Muscle layer of duodenum (tissue), 2 donors: ENCODE measurements around the gene CRTAC1.

Experiments
- H3K27ac ChIP-seq: one replicate; pipeline ENCODE4 v1.7.0; 2013; ENCODE audit warnings: mild to moderate bottlenecking, low read length
- H3K27me3 ChIP-seq: one replicate; pipeline ENCODE4 v1.7.0; 2013; ENCODE audit warnings: low read depth, mild to moderate bottlenecking, control low read depth, low read length
- H3K36me3 ChIP-seq, 2 donors: one replicate each; pipeline ENCODE4 v1.7.0; 2013; ENCODE audit warnings: low read length in 2 of 2, control low read depth in 1 of 2, mild to moderate bottlenecking in 1 of 2; ENCODE audit not compliant: insufficient read depth in 2 of 2, control insufficient read depth in 1 of 2
- H3K4me1 ChIP-seq, 2 donors: one replicate each; pipeline ENCODE4 v1.7.0; 2013; ENCODE audit warnings: low read length in 2 of 2, mild to moderate bottlenecking in 2 of 2, control low read depth in 1 of 2, moderate library complexity in 1 of 2; ENCODE audit not compliant: insufficient read depth in 2 of 2, control insufficient read depth in 1 of 2
- H3K4me3 ChIP-seq, 2 donors: one replicate each; pipeline ENCODE4 v1.7.0; 2013; ENCODE audit warnings: low read length in 2 of 2, low read depth in 1 of 2, mild to moderate bottlenecking in 1 of 2
- H3K9me3 ChIP-seq, 2 donors: one replicate each; pipeline ENCODE4 v1.7.0; 2013; ENCODE audit warnings: low read length in 2 of 2, control low read depth in 1 of 2, mild to moderate bottlenecking in 1 of 2; ENCODE audit not compliant: control insufficient read depth in 1 of 2
- donor health status: healthy.

The CRTAC1 gene

GRCh38 chr10:97876402-97876801 lies 154.0 kb downstream of the CRTAC1 start:
- H3K4me3 ChIP-seq = no peak overlapping the region
- H3K9me3 ChIP-seq = no peaks in the 10 kb centered on the region
- H3K27me3 ChIP-seq = no peaks in the 10 kb centered on the region
- H3K36me3 ChIP-seq = no peaks in the 10 kb centered on the region
- no peak overlapping the region for H3K27ac ChIP-seq
- no peaks in the 10 kb centered on the region for H3K4me1 ChIP-seq

- H3K4me1 ChIP-seq = no peaks in the 10 kb centered on the region
- no peaks in the 10 kb centered on the region for H3K9me3 ChIP-seq
- H3K27ac ChIP-seq = no peak overlapping the region
- no peak overlapping the region for H3K4me3 ChIP-seq
- H3K27me3 ChIP-seq = no peaks in the 10 kb centered on the region
- H3K36me3 ChIP-seq = no peaks in the 10 kb centered on the region
Observed at GRCh38 chr10:97875391-97875790, 155.0 kb downstream of the CRTAC1 start.

- H3K9me3 ChIP-seq = no peaks in the 10 kb centered on the region
- H3K27me3 ChIP-seq = no peaks in the 10 kb centered on the region
- no peak overlapping the region for H3K27ac ChIP-seq
Observed at GRCh38 chr10:97874332-97874731, 156.1 kb downstream of the CRTAC1 start.

GRCh38 chr10:97873569-97873968 lies 156.9 kb downstream of the CRTAC1 start:
- H3K4me3 ChIP-seq = no peak overlapping the region
- H3K36me3 ChIP-seq = no peaks in the 10 kb centered on the region
- H3K27me3 ChIP-seq = no peaks in the 10 kb centered on the region
- no peak overlapping the region for H3K27ac ChIP-seq
- H3K9me3 ChIP-seq = no peaks in the 10 kb centered on the region
- H3K4me1 ChIP-seq = peaks cover 0 to 7% of the 10 kb centered on the region in 2 donors

More at GRCh38 chr10:97874332-97874731, 156.1 kb downstream of the CRTAC1 start:
- no peak overlapping the region for H3K4me3 ChIP-seq
- peaks cover 0 to 2% of the 10 kb centered on the region in 2 donors for H3K4me1 ChIP-seq
- H3K36me3 ChIP-seq = no peaks in the 10 kb centered on the region

GRCh38 chr10:97870990-97871389 lies 159.4 kb downstream of the CRTAC1 start:
- Histone ChIP-seq H3K4me1 (peaks cover 0 to 7% of the 10 kb centered on the region in 2 donors), H3K27ac (no peak overlapping the region), H3K4me3 (no peak overlapping the region), H3K9me3 (no peaks in the 10 kb centered on the region), H3K27me3 (no peaks in the 10 kb centered on the region), H3K36me3 (no peaks in the 10 kb centered on the region)

GRCh38 chr10:97869091-97870042 lies 161.1 kb downstream of the CRTAC1 start:
- Histone ChIP-seq H3K27ac (no peak overlapping the region), H3K4me3 (no peak overlapping the region), H3K4me1 (peaks cover 0 to 7% of the 10 kb centered on the region in 2 donors)

GRCh38 chr10:97868134-97868685 lies 162.2 kb downstream of the CRTAC1 start:
- H3K36me3 ChIP-seq = no peaks in the 10 kb centered on the region
- H3K4me3 ChIP-seq = no peak overlapping the region
- H3K9me3 ChIP-seq = no peaks in the 10 kb centered on the region
- H3K4me1 ChIP-seq = peaks cover 0 to 7% of the 10 kb centered on the region in 2 donors
- H3K27me3 ChIP-seq = peaks cover 4% of the 10 kb centered on the region
- H3K27ac ChIP-seq = no peak overlapping the region

More at GRCh38 chr10:97869091-97870042, 161.1 kb downstream of the CRTAC1 start:
- peaks cover 2% of the 10 kb centered on the region for H3K27me3 ChIP-seq
- H3K36me3 ChIP-seq = no peaks in the 10 kb centered on the region
- no peaks in the 10 kb centered on the region for H3K9me3 ChIP-seq

- no peak overlapping the region for H3K27ac ChIP-seq
- no peaks in the 10 kb centered on the region for H3K9me3 ChIP-seq
- H3K4me3 ChIP-seq = no peak overlapping the region
- H3K4me1 ChIP-seq = peaks cover 0 to 7% of the 10 kb centered on the region in 2 donors
- no peaks in the 10 kb centered on the region for H3K36me3 ChIP-seq
- H3K27me3 ChIP-seq = peaks cover 4% of the 10 kb centered on the region
Observed at GRCh38 chr10:97867220-97867800, 163.1 kb downstream of the CRTAC1 start.

- Histone ChIP-seq H3K4me1 (peaks cover 0 to 7% of the 10 kb centered on the region in 2 donors), H3K27ac (no peak overlapping the region), H3K4me3 (no peak overlapping the region), H3K27me3 (peaks cover 4% of the 10 kb centered on the region), H3K9me3 (no peaks in the 10 kb centered on the region), H3K36me3 (no peaks in the 10 kb centered on the region)
Observed at GRCh38 chr10:97866524-97867219, 163.7 kb downstream of the CRTAC1 start.

GRCh38 chr10:97865488-97865887 lies 164.9 kb downstream of the CRTAC1 start:
- H3K27me3 ChIP-seq = peaks cover 4% of the 10 kb centered on the region
- no peak overlapping the region for H3K4me3 ChIP-seq
- H3K27ac ChIP-seq = no peak overlapping the region
- no peaks in the 10 kb centered on the region for H3K36me3 ChIP-seq
- H3K9me3 ChIP-seq = no peaks in the 10 kb centered on the region
- peaks cover 0 to 7% of the 10 kb centered on the region in 2 donors for H3K4me1 ChIP-seq

- peaks cover 4% of the 10 kb centered on the region for H3K27me3 ChIP-seq
Observed at GRCh38 chr10:97863808-97864207, 166.6 kb downstream of the CRTAC1 start.

More at GRCh38 chr10:97863808-97864207, 166.6 kb downstream of the CRTAC1 start:
- Histone ChIP-seq H3K4me1 (peaks cover 0 to under 1% of the 10 kb centered on the region in 2 donors), H3K27ac (no peak overlapping the region), H3K9me3 (no peaks in the 10 kb centered on the region), H3K4me3 (no peak overlapping the region), H3K36me3 (no peaks in the 10 kb centered on the region)
